CD14-positive monocyte (primary cell): ENCODE measurements around the gene PVR. TPM values are rescaled to one million over a fixed set of nuclear protein-coding genes. Genes with fewer than 3 reads are reported as not detected.

ENCODE experiments used
- DNase-seq, 3 donors: peaks; one replicate each; pipeline ENCODE4 v3.0.0-alpha.2; 2011 to 2022
- H2AFZ ChIP-seq: 2 replicates; pipeline ENCODE4 v1.6.0; 2012; ENCODE audit warnings: mild to moderate bottlenecking, low read depth, low read length, inconsistent platforms; ENCODE audit not compliant: insufficient read depth, poor library complexity, severe bottlenecking
- H3K27ac ChIP-seq, 2 donors: 1 replicate in 1 of 2; 2 replicates in 1 of 2; pipeline ENCODE4 v1.5.1; 2012 to 2013; ENCODE audit warnings: low read length in 2 of 2, control low read depth in 1 of 2, inconsistent platforms in 1 of 2, low read depth in 1 of 2, mild to moderate bottlenecking in 1 of 2
- H3K27me3 ChIP-seq, 2 donors: one replicate each; pipeline versions ENCODE4 v1.6.0 to v1.6.1; 2011 to 2013; ENCODE audit warnings: low read length in 2 of 2; ENCODE audit not compliant: control insufficient read depth in 2 of 2, insufficient read depth in 2 of 2
- H3K36me3 ChIP-seq, 2 donors: replicated peaks in 1 of 2; 1 replicate in 1 of 2; 2 replicates in 1 of 2; pipeline versions ENCODE4 v1.5.1 to v1.6.1; 2012 to 2013; ENCODE audit warnings: low read length in 2 of 2, control low read depth in 1 of 2, inconsistent platforms in 1 of 2, mild to moderate bottlenecking in 1 of 2; ENCODE audit not compliant: insufficient read depth in 2 of 2, control insufficient read depth in 1 of 2
- H3K4me1 ChIP-seq, 2 donors: 1 replicate in 1 of 2; 2 replicates in 1 of 2; pipeline versions ENCODE4 v1.5.1 to v1.6.1; 2012 to 2013; ENCODE audit warnings: low read length in 2 of 2, control low read depth in 1 of 2, inconsistent platforms in 1 of 2, mild to moderate bottlenecking in 1 of 2, moderate library complexity in 1 of 2; ENCODE audit not compliant: insufficient read depth in 2 of 2, control insufficient read depth in 1 of 2
- H3K4me2 ChIP-seq: replicated peaks from 2 replicates; pipeline ENCODE3; 2012; ENCODE audit warnings: low read length, moderate library complexity, mild to moderate bottlenecking; ENCODE audit not compliant: poor library complexity, severe bottlenecking; ENCODE audit errors: extremely low read depth
- H3K4me3 ChIP-seq, 3 experiments: fragments of 200-600 bp in 1 of 3; sonication (generic) in 1 of 3; replicated peaks in 1 of 3; 1 replicate in 2 of 3; 2 replicates in 1 of 3; pipeline ENCODE4 v1.5.1; 2011 to 2013; ENCODE audit warnings: low read length in 3 of 3, mild to moderate bottlenecking in 3 of 3, control low read depth in 2 of 3, low read depth in 2 of 3, inconsistent platforms in 1 of 3, moderate library complexity in 1 of 3
- H3K79me2 ChIP-seq: 2 replicates; pipeline ENCODE4 v1.6.0; 2012; ENCODE audit warnings: mild to moderate bottlenecking, control low read depth, inconsistent platforms, low read length, moderate library complexity; ENCODE audit not compliant: insufficient read depth
- H3K9ac ChIP-seq: 2 replicates; pipeline ENCODE4 v1.6.0; 2017; ENCODE audit warnings: low read length, mild to moderate bottlenecking; ENCODE audit not compliant: insufficient read depth, poor library complexity, severe bottlenecking
- H3K9me3 ChIP-seq, 2 donors: replicated peaks in 1 of 2; 1 replicate in 1 of 2; 2 replicates in 1 of 2; pipeline versions ENCODE4 v1.5.1 to v1.6.1; 2012 to 2013; ENCODE audit warnings: low read length in 2 of 2, control low read depth in 1 of 2; ENCODE audit not compliant: control insufficient read depth in 1 of 2, insufficient read depth in 1 of 2
- H4K20me1 ChIP-seq: 2 replicates; pipeline ENCODE4 v1.6.0; 2012; ENCODE audit warnings: mild to moderate bottlenecking, low read length, control low read depth, moderate library complexity; ENCODE audit not compliant: insufficient read depth
- H3K27ac Mint-ChIP-seq, 7 donors: one replicate each; pipeline ENCODE4 v1.8.0; 2020; ENCODE audit warnings: mild to moderate bottlenecking in 7 of 7, mixed read lengths in 7 of 7, moderate library complexity in 6 of 7, inconsistent platforms in 2 of 7
- H3K27me3 Mint-ChIP-seq, 3 donors: one replicate each; pipeline ENCODE4 v1.8.0; 2021 to 2022; ENCODE audit warnings: low read depth in 3 of 3, mild to moderate bottlenecking in 3 of 3, mixed read lengths in 3 of 3, moderate library complexity in 3 of 3, inconsistent platforms in 1 of 3
- H3K36me3 Mint-ChIP-seq, 2 donors: one replicate each; pipeline ENCODE4 v1.8.0; 2020; ENCODE audit warnings: mixed read lengths in 2 of 2, inconsistent platforms in 1 of 2, mild to moderate bottlenecking in 1 of 2
- H3K4me1 Mint-ChIP-seq: one replicate; pipeline ENCODE4 v1.8.0; 2020; ENCODE audit warnings: mild to moderate bottlenecking, mixed read lengths
- H3K4me3 Mint-ChIP-seq, 2 donors: one replicate each; pipeline ENCODE4 v1.8.0; 2020; ENCODE audit warnings: mild to moderate bottlenecking in 2 of 2, mixed read lengths in 2 of 2, moderate library complexity in 1 of 2
- H3K9me3 Mint-ChIP-seq, 7 donors: one replicate each; pipeline ENCODE4 v1.8.0; 2020 to 2022; ENCODE audit warnings: mixed read lengths in 7 of 7, mild to moderate bottlenecking in 6 of 7, moderate library complexity in 6 of 7, inconsistent platforms in 2 of 7
- CTCF ChIP-seq: fragments of 200-600 bp; IDR thresholded peaks from one replicate; pipeline ENCODE4 v1.8.0; 2022; ENCODE audit warnings: antibody characterized with exemption, mild to moderate bottlenecking
- WGBS: methylation state at CpG from one replicate; pipeline ENCODE4 v1.1.5; 2013; ENCODE audit warnings: missing lambda C conversion rate; ENCODE audit not compliant: insufficient coverage; 5-methylcytosine and 5-hydroxymethylcytosine counted together
- intact Hi-C, 2 donors: fragments of 100-400 bp; cut with micrococcal nuclease; formaldehyde crosslinking; loops; one replicate each; pipeline versions ENCODE4 v1.15.0 to v1.15.1; 2023
- polyA plus RNA-seq, 3 donors: library from polyadenylated mRNA; depleted of rRNA in 1 of 3; unstranded in 2 of 3; stranded (reverse) in 1 of 3; fragments of 300-500 nt in 2 of 3; fragments of >200 nt in 1 of 3; fragmentation: Illumina TruSeq in 2 of 3; gene quantifications; 1 replicate in 2 of 3; 2 replicates in 1 of 3; pipeline ENCODE4 v1.2.3, GENCODE V29; 2012 to 2021

PVR gene
- polyA plus RNA-seq, 3 donors = 10.1 to 20.2 (median 12.9) TPM

GRCh38 chr19:44663996-44664395 is 20.3 kb downstream of the PVR start:
- no peak overlapping the region for H2AFZ ChIP-seq
- no peak overlapping the region for H3K4me3 Mint-ChIP-seq

DNA sequence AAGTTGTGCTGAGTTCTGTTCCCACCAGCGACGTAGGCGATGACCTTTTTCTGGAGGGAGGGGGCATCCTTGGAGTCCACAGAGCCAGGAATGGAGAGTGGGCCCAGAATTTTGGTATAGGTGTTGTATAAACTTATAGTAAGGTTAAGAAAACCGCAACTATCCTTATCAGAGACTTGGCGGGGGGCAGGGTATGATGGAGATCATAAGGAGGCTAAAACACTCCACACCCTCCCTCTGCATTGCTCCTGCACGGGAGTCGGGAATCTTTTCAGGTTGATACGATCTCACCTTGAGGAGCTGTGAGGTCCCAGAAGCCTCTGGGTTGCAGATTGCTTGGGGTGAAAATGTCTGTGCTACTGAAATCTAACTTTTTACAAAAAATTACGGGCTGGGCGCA is 21.3 kb downstream of the PVR start:
- no peak for TF ChIP-seq CTCF
- peaks cover 26 to 32% of the 10 kb centered on the region in 2 donors for H3K36me3 Mint-ChIP-seq
- Histone ChIP-seq H4K20me1 (no peaks in the 10 kb centered on the region), H3K9ac (no peak overlapping the region), H3K4me3 (no peak overlapping the region), H3K9me3 (no peaks in the 10 kb centered on the region), H3K4me2 (no peak overlapping the region), H3K27ac (no peak overlapping the region), H3K36me3 (peaks cover 21 to 39% of the 10 kb centered on the region in 2 donors), H3K79me2 (no peaks in the 10 kb centered on the region), H3K4me1 (no peaks in the 10 kb centered on the region), H2AFZ (no peak overlapping the region), H3K27me3 (no peaks in the 10 kb centered on the region)
- no peak for DNase-seq
- no peaks in the 10 kb centered on the region for H3K9me3 Mint-ChIP-seq
- H3K4me1 Mint-ChIP-seq = no peaks in the 10 kb centered on the region
- intact Hi-C loops = no loop called here
- no peak overlapping the region for H3K27ac Mint-ChIP-seq
- 100% methylated on average over 3 of the region's 10 CpGs for WGBS
- peaks cover 2 to 4% (median 3%) of the 10 kb centered on the region in 3 donors for H3K27me3 Mint-ChIP-seq
- no peak overlapping the region for H3K4me3 Mint-ChIP-seq

More at GRCh38 chr19:44663996-44664395, 20.3 kb downstream of the PVR start:
- intact Hi-C loops = no loop called here
- Mint-ChIP-seq H3K9me3 (no peaks in the 10 kb centered on the region), H3K4me1 (no peaks in the 10 kb centered on the region), H3K36me3 (peaks cover 34 to 41% of the 10 kb centered on the region in 2 donors), H3K27ac (no peak overlapping the region), H3K27me3 (peaks cover 0 to 4% (median 3%) of the 10 kb centered on the region in 3 donors)
- Histone ChIP-seq H3K4me2 (no peak overlapping the region), H3K4me3 (no peak overlapping the region), H3K4me1 (no peaks in the 10 kb centered on the region), H3K36me3 (peaks cover 31 to 49% of the 10 kb centered on the region in 2 donors), H3K27me3 (no peaks in the 10 kb centered on the region), H3K9ac (no peak overlapping the region), H3K79me2 (no peaks in the 10 kb centered on the region), H3K9me3 (no peaks in the 10 kb centered on the region), H3K27ac (no peak overlapping the region), H4K20me1 (no peaks in the 10 kb centered on the region)
- DNase-seq = no peak
- TF ChIP-seq CTCF = no peak
- WGBS = 98% methylated on average over 5 of the region's 5 CpGs
